AG20443 (cell line): ENCODE measurements around the gene RAB40AL.

Experiments used
- DNase-seq: peaks from one replicate; pipeline ENCODE4 v3.0.0; 2012; ENCODE audit warnings: low spot score, mixed read lengths

The RAB40AL gene

GRCh38 chrX:102983205-102983604 lies 46.1 kb downstream of the RAB40AL start:
- DNase-seq, result no peak

GRCh38 chrX:102985192-102985591 lies 48.1 kb downstream of the RAB40AL start:
- DNase-seq, result no peak
